ENCODE measurements around the gene ZNF500.

- no peak for TF ChIP-seq POLR2A (IDR thresholded peaks at IDR 0.05; ENCODE audit: low read depth, low read length)
- TF ChIP-seq TAF1 (IDR thresholded peaks at IDR 0.05; ENCODE audit: borderline replicate concordance, low read depth, low read length) = no peak
- TF ChIP-seq POLR2AphosphoS5 (IDR thresholded peaks at IDR 0.05; ENCODE audit: low read depth, low read length) = no peak
Observed at GRCh38 chr16:4776141-4776705, 9.3 kb upstream of the ZNF500 start.

Measured in GM12892 (cell line).